AG04450 (cell line): ENCODE measurements around the gene TEKT3. TPM values are rescaled to one million over a fixed set of nuclear protein-coding genes. Genes with fewer than 3 reads are reported as not detected.
A peak's percentile ranks its signal among the peaks of the same experiment; 100 is the strongest.

Experiments
- CTCF ChIA-PET: fragments of 300-600, 350-600 bp; formaldehyde crosslinking; extraction: SDS; loops from one replicate; lab custom pipeline; 2022; ENCODE audit warnings: antibody characterized with exemption, inconsistent platforms; lab: Charles Lee
- POLR2A ChIA-PET: fragments of 350-600 bp; formaldehyde crosslinking; extraction: SDS; loops from one replicate; lab custom pipeline; 2021; ENCODE audit warnings: antibody characterized with exemption, inconsistent platforms; lab: Yijun Ruan, JAX
- DNase-seq: peaks from one replicate; pipeline ENCODE4 v3.0.0-alpha.2; 2011; ENCODE audit warnings: low read depth, low spot score
- H3K27ac ChIP-seq: one replicate; pipeline ENCODE4 v1.5.1; 2012; ENCODE audit warnings: low read depth, low read length, control low read depth
- H3K27me3 ChIP-seq: one replicate; pipeline ENCODE4 v1.6.0; 2012; ENCODE audit warnings: low read length; ENCODE audit not compliant: control insufficient read depth, insufficient read depth
- H3K4me3 ChIP-seq: 2 replicates; pipeline ENCODE4 v1.5.1; 2011; ENCODE audit warnings: mild to moderate bottlenecking, low read depth, low read length, control low read depth
- H3K9me3 ChIP-seq: 2 replicates; pipeline ENCODE4 v1.5.1; 2012; ENCODE audit warnings: low read length; ENCODE audit not compliant: control insufficient read depth, insufficient read depth
- polyA plus RNA-seq: library from polyadenylated mRNA; depleted of rRNA; stranded (reverse); fragments of >200 nt; gene quantifications from 2 replicates; pipeline ENCODE4 v1.2.3, GENCODE V29; 2011
- TF ChIP-seq, protein P1 (sequence below): IDR thresholded peaks from 2 replicates; pipeline ENCODE4 v1.5.1; 2011; ENCODE audit warnings: low read depth, low read length, control low read depth, inconsistent platforms

TEKT3 gene
- polyA plus RNA-seq, 1 experiment = 0.69 TPM

- DNase-seq = no peak
- peaks cover 6% of the 10 kb centered on the region for H3K9me3 ChIP-seq
- POLR2A ChIA-PET = no interaction called here
- H3K4me3 ChIP-seq = no peak overlapping the region
- no peak overlapping the region for H3K27ac ChIP-seq
- no peaks in the 10 kb centered on the region for H3K27me3 ChIP-seq
- CTCF ChIA-PET = no interaction called here
- TF ChIP-seq, protein P1, sequence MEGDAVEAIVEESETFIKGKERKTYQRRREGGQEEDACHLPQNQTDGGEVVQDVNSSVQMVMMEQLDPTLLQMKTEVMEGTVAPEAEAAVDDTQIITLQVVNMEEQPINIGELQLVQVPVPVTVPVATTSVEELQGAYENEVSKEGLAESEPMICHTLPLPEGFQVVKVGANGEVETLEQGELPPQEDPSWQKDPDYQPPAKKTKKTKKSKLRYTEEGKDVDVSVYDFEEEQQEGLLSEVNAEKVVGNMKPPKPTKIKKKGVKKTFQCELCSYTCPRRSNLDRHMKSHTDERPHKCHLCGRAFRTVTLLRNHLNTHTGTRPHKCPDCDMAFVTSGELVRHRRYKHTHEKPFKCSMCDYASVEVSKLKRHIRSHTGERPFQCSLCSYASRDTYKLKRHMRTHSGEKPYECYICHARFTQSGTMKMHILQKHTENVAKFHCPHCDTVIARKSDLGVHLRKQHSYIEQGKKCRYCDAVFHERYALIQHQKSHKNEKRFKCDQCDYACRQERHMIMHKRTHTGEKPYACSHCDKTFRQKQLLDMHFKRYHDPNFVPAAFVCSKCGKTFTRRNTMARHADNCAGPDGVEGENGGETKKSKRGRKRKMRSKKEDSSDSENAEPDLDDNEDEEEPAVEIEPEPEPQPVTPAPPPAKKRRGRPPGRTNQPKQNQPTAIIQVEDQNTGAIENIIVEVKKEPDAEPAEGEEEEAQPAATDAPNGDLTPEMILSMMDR = no peak
Measured at GRCh38 chr17:15308758-15309157, 32.6 kb downstream of the TEKT3 start.

GRCh38 chr17:15307710-15308111 is 33.7 kb downstream of the TEKT3 start:
- Histone ChIP-seq H3K9me3 (peaks cover 6% of the 10 kb centered on the region), H3K27ac (peak overlapping the region; percentile 21), H3K27me3 (no peaks in the 10 kb centered on the region), H3K4me3 (no peak overlapping the region)
- ChIA-PET CTCF (no interaction called here), POLR2A (interaction anchor here (1.0 kb wide), 1 partner anchor 150 kb away, joined by 4 read pairs; no protein-coding TSS in a partner anchor)
- TF ChIP-seq, protein P1 = no peak
- peak; percentile 89 for DNase-seq

DNA sequence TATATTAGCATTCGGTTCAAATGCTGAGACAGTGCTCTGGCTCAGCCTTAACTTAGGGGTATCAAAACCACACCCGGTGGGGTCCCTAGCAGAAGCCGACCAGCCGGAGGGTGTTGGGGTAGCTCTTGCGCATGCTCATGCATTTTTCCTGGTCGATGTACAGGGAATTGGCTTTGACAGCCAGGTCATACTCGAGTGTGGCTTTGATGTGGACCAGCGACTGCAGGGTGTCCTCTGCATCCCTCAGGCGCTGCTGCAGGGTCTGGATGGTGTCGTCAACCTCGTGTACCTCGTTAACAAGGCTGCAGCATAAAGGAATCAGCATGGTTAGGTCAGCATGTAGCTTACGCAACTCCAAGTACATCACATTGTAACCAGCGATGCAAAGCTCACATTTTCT is 37.5 kb downstream of the TEKT3 start:
- no peak overlapping the region for H3K4me3 ChIP-seq
- peaks cover 3% of the 10 kb centered on the region for H3K27me3 ChIP-seq
- TF ChIP-seq, protein P1 = no peak
- no peak overlapping the region for H3K27ac ChIP-seq
- ChIA-PET POLR2A (no interaction called here), CTCF (interaction anchor here (0.8 to 1.2 kb wide), 2 partner anchors 47 to 200 kb away, joined by 3 read pairs; no protein-coding TSS in a partner anchor)
- no peak for DNase-seq
- H3K9me3 ChIP-seq = peaks cover 4% of the 10 kb centered on the region

DNA sequence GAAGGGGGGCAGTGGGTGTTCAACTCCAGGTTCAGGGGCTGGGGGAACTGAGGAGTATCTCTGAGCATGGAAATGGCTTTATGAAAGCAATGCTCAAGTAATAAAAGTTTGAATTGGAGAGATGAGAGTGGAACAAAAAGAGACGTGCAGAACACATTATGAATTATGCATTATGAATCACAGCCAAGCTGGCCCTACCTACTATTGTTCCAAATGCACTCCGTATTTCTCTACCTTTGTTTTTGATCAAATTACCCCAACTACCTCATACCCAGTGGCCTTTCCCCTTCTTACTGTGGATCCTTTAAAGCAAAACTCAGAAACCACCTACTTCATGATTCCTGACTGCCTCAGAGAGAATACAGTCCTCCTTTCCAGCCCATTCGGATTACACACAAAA is 38.1 kb downstream of the TEKT3 start:
- TF ChIP-seq, protein P1 = no peak
- H3K27ac ChIP-seq = no peak overlapping the region
- POLR2A ChIA-PET = no interaction called here
- CTCF ChIA-PET = interaction anchor here (0.8 kb wide), 1 partner anchor 46 kb away, joined by 3 read pairs; no protein-coding TSS in a partner anchor
- H3K27me3 ChIP-seq = peaks cover 3% of the 10 kb centered on the region
- H3K4me3 ChIP-seq = no peak overlapping the region
- no peak for DNase-seq
- H3K9me3 ChIP-seq = no peaks in the 10 kb centered on the region

GRCh38 chr17:15301845-15302244 is 39.6 kb downstream of the TEKT3 start:
- DNase-seq = no peak
- Histone ChIP-seq H3K27me3 (peaks cover 3% of the 10 kb centered on the region), H3K4me3 (no peak overlapping the region), H3K27ac (no peak overlapping the region), H3K9me3 (no peaks in the 10 kb centered on the region)
- ChIA-PET CTCF (no interaction called here), POLR2A (no interaction called here)
- TF ChIP-seq, protein P1 = no peak
